SU-DHL-6 (cell line): Measurements from ENCODE around the gene EDRF1.

Experiments
- EZH2phosphoT487 ChIP-seq: fragments of 200-600 bp; sonication (generic), shearing (Covaris generic); conservative IDR thresholded peaks from 2 replicates; pipeline ENCODE4 v1.6.1; 2018; ENCODE audit warnings: mild to moderate bottlenecking, antibody characterized with exemption, low read length, moderate library complexity, mixed read lengths
- TF ChIP-seq, protein P1 (sequence below): fragments of 200-600 bp; sonication (generic); IDR thresholded peaks from one replicate; pipeline ENCODE4 v1.5.1; 2017; ENCODE audit warnings: antibody characterized with exemption, mild to moderate bottlenecking, low read length, moderate library complexity; ENCODE audit not compliant: insufficient read depth, poor library complexity, severe bottlenecking

DNA sequence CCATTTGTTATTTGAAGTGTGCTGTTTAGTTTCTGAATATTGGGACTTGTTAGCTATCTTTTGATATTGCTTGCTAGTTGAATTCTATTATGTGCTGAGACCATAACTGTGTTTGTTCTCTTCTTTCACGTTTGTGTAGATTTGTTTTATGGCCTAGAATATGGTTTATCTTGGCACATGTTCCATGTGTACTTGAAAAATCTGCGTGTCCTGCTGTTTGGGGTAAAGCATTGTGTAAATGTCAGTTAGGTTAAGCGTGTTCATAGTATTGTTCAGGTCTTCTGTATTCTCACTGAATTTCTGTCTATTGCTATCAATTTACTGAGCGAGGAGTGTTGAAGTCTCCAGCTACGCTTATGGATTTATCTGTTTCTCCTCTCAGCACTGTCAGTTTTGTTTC is 36.7 kb downstream of the EDRF1 start:
- TF ChIP-seq, protein P1, sequence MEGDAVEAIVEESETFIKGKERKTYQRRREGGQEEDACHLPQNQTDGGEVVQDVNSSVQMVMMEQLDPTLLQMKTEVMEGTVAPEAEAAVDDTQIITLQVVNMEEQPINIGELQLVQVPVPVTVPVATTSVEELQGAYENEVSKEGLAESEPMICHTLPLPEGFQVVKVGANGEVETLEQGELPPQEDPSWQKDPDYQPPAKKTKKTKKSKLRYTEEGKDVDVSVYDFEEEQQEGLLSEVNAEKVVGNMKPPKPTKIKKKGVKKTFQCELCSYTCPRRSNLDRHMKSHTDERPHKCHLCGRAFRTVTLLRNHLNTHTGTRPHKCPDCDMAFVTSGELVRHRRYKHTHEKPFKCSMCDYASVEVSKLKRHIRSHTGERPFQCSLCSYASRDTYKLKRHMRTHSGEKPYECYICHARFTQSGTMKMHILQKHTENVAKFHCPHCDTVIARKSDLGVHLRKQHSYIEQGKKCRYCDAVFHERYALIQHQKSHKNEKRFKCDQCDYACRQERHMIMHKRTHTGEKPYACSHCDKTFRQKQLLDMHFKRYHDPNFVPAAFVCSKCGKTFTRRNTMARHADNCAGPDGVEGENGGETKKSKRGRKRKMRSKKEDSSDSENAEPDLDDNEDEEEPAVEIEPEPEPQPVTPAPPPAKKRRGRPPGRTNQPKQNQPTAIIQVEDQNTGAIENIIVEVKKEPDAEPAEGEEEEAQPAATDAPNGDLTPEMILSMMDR, result no peak
- no peak for TF ChIP-seq EZH2phosphoT487
